Measurements from ENCODE around the gene PGS1.

The PGS1 gene

DNA sequence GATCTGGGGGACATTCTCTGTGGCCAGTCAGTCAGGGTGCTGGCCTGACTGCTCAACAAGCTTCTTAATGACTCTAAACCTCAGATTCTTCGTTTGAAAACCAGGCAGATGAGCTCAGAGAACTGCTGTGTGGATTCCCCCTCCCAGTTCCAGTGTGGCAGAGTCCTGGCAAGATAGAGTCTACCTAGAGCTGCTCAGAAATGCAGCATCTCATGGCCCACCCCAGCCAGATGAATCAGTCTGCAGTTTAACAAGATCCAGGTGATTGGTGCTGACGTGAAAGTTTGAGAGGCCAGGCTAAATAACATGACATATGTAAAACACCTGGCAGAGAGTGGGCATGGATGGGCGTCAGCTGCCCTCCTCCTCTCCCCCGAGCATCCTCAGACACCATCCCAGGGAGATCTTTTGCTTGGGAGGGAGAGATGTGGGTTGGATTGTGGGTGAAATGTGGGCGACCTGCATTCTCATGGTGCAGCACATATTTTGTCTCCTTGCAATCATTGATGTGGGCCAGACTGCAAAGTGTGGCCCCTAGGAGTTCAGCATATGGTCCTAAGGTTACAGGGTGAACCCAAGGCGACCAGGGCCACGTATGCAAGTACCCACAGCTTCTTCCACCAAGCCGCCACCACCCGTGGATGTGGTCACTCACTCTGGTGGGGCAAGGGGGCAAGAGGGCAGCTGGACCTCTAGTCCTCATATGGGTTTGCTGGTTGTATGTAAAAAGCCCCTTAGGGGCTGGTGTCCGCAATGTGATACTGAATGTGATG lies 38.1 kb upstream of the PGS1 start:
- no peaks in the 10 kb centered on the region for H3K27me3 ChIP-seq (replicated peaks; ENCODE audit: control insufficient read depth, insufficient read depth, low read length, poor library complexity, severe bottlenecking)
- H3K4me1 ChIP-seq (ENCODE audit: control insufficient read depth, insufficient read depth, low read length, poor library complexity, severe bottlenecking) = peaks cover 53% of the 10 kb centered on the region
- H3K9me3 ChIP-seq (ENCODE audit: control insufficient read depth, low read length) = no peaks in the 10 kb centered on the region
- no peaks in the 10 kb centered on the region for H3K36me3 ChIP-seq (ENCODE audit: control insufficient read depth, insufficient read depth, low read length)
- H3K27ac ChIP-seq (ENCODE audit: insufficient read depth, low read length, poor library complexity, severe bottlenecking) = no peak overlapping the region
- DNase-seq = no peak
- H3K4me3 ChIP-seq (ENCODE audit: insufficient read depth, low read depth, low read length, poor library complexity, severe bottlenecking) = no peak overlapping the region

DNA sequence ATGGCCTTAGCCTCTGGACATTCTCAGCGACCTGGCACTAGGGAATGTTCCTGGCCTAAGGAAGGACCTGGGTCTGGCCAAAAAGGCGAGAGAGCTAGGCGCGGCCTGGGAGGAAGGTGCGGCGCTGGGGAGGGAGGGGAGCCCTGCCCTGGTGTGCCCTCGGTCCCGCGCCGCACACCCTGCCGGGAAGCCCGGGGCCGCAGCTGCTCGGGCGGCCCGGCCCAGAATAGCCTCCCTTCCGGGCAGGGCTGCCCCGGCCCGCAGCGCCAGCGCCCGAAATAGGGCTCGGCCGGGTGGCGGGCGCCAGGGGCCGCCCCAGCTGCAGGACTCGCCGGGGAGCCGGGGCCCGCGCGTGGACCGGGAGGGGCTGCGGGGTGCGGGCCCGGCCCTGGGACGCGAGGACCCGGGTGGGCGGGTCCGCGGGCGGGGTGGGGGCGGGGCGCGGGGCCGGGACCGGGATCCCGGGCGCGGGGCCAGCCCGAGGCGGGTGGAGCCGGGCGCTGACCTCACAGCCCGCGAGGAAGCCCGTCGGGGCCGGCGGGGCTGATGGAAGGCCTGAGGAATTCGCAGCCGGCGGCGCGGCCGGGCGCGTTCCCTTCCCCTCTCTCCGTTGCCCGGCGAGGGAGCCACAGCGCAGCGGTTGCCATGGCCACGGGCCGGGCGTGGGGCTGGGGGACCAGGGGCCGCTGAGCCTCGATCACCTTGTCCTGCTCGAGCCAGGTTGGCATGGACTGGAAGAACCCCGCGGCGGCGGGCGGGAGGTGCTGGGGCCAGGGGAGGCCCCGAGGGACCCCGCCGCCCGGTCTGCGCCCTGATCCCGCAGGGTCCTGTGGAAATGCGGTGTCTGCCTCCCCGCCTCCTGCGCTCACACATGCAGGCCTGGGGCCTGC lies 36.6 kb upstream of the PGS1 start:
- H3K4me3 ChIP-seq (ENCODE audit: insufficient read depth, low read depth, low read length, poor library complexity, severe bottlenecking) = peak overlapping the region; percentile 35
- no peaks in the 10 kb centered on the region for H3K9me3 ChIP-seq (ENCODE audit: control insufficient read depth, low read length)
- H3K27me3 ChIP-seq (replicated peaks; ENCODE audit: control insufficient read depth, insufficient read depth, low read length, poor library complexity, severe bottlenecking) = no peaks in the 10 kb centered on the region
- peak overlapping the region; percentile 53 for H3K27ac ChIP-seq (ENCODE audit: insufficient read depth, low read length, poor library complexity, severe bottlenecking)
- no peaks in the 10 kb centered on the region for H3K36me3 ChIP-seq (ENCODE audit: control insufficient read depth, insufficient read depth, low read length)
- H3K4me1 ChIP-seq (ENCODE audit: control insufficient read depth, insufficient read depth, low read length, poor library complexity, severe bottlenecking) = peaks cover 67% of the 10 kb centered on the region
- DNase-seq = no peak

DNA sequence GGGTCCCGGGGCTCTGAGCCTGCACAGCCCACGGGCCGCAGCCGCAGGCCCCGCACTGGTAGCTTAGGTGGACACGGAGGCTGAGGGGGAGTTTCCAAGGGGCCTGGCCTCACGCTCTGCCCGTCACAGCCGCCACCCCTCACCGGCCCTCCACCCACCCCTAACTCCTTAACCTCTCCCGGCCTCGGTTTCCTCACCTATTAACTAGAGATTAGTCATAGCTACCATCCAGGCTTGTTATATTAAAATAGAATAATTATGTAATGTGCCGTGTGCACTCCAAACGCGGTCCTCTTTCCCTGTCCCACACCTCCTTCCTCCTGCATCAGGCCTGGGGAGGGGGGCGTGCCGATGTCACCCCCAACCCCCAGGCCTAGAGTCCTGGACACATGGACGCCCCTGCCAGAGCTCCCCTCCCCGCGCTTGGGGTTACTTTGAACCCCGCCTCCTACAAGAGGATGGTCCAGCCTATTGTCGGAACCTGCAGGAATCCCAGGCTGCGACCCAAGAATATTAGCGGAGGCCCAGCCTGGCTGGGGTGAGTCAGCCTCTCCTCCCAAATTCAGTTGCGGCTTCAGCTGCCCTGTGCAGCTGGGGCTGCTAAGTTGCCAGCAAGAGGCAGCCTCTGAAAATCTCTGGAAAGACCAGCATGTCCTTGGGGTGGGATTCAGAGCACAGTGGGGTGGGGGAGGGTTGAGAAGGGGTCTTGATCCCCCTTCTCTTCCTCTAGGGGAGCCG lies 35.8 kb upstream of the PGS1 start:
- H3K27me3 ChIP-seq (replicated peaks; ENCODE audit: control insufficient read depth, insufficient read depth, low read length, poor library complexity, severe bottlenecking) = no peaks in the 10 kb centered on the region
- H3K4me3 ChIP-seq (ENCODE audit: insufficient read depth, low read depth, low read length, poor library complexity, severe bottlenecking) = peak overlapping the region; percentile 35
- peaks cover 75% of the 10 kb centered on the region for H3K4me1 ChIP-seq (ENCODE audit: control insufficient read depth, insufficient read depth, low read length, poor library complexity, severe bottlenecking)
- H3K36me3 ChIP-seq (ENCODE audit: control insufficient read depth, insufficient read depth, low read length) = no peaks in the 10 kb centered on the region
- peak overlapping the region; percentile 74 for H3K27ac ChIP-seq (ENCODE audit: insufficient read depth, low read length, poor library complexity, severe bottlenecking)
- no peaks in the 10 kb centered on the region for H3K9me3 ChIP-seq (ENCODE audit: control insufficient read depth, low read length)
- no peak for DNase-seq

DNA sequence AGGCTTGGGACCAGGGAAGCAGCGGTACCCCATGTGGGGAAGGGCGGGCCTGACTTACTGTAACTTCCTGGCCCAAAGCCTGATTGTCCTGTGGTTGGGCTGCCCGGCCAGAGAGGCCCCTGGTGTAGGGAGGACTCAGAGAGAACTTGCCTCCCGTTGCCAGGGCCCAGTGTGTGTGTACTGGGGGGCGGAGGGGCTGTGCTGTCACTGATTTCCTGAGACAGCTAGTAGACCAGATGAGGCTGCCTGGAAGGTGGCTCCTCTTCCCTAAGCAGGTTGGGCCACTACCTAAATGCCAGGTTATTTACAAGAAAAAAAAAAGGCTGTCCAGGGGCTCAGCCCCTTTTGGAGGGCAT lies 35.3 kb upstream of the PGS1 start:
- no peak for DNase-seq
- no peaks in the 10 kb centered on the region for H3K9me3 ChIP-seq (ENCODE audit: control insufficient read depth, low read length)
- H3K4me1 ChIP-seq (ENCODE audit: control insufficient read depth, insufficient read depth, low read length, poor library complexity, severe bottlenecking) = peaks cover 81% of the 10 kb centered on the region
- H3K36me3 ChIP-seq (ENCODE audit: control insufficient read depth, insufficient read depth, low read length) = no peaks in the 10 kb centered on the region
- H3K4me3 ChIP-seq (ENCODE audit: insufficient read depth, low read depth, low read length, poor library complexity, severe bottlenecking) = peak overlapping the region; percentile 19
- H3K27me3 ChIP-seq (replicated peaks; ENCODE audit: control insufficient read depth, insufficient read depth, low read length, poor library complexity, severe bottlenecking) = no peaks in the 10 kb centered on the region
- H3K27ac ChIP-seq (ENCODE audit: insufficient read depth, low read length, poor library complexity, severe bottlenecking) = peak overlapping the region; percentile 74

DNA sequence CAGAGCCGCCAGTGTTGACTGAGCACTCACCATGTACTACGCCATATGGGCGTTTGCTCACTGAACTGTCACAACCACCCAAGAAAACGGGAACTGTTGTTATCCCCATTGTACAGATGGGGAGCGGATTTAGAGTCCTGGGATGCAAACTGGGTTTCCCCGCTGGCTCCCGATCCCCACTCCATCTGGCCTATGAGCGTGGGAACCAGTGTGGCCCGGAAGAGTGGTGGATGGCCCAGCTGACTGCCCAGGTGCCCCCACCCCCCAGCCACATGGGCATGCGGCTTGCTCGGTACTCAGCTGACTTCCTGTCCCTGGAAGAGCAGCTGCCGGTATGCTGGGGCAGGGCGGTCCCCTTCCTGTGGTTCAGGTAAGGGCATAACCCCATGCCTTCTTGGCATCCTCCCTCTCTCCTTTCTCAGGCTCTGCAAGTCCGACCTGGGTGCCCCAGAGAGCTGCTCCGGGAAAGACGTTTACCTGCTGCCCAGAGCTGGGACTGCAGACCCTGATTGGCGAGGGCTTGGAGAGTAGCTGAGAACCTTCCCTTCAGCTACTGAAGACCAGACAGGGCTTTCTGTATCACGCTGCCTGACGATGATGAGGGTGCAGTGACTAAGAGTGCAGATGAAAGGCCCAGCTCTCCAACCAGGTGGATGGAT lies 34.8 kb upstream of the PGS1 start:
- Histone ChIP-seq H3K27ac (ENCODE audit: insufficient read depth, low read length, poor library complexity, severe bottlenecking) (peak overlapping the region; percentile 74), H3K27me3 (replicated peaks; ENCODE audit: control insufficient read depth, insufficient read depth, low read length, poor library complexity, severe bottlenecking) (no peaks in the 10 kb centered on the region), H3K4me3 (ENCODE audit: insufficient read depth, low read depth, low read length, poor library complexity, severe bottlenecking) (peak overlapping the region; percentile 16), H3K4me1 (ENCODE audit: control insufficient read depth, insufficient read depth, low read length, poor library complexity, severe bottlenecking) (peaks cover 83% of the 10 kb centered on the region), H3K36me3 (ENCODE audit: control insufficient read depth, insufficient read depth, low read length) (no peaks in the 10 kb centered on the region), H3K9me3 (ENCODE audit: control insufficient read depth, low read length) (no peaks in the 10 kb centered on the region)
- DNase-seq = peak; percentile 67 to 75 (median 67)

DNA sequence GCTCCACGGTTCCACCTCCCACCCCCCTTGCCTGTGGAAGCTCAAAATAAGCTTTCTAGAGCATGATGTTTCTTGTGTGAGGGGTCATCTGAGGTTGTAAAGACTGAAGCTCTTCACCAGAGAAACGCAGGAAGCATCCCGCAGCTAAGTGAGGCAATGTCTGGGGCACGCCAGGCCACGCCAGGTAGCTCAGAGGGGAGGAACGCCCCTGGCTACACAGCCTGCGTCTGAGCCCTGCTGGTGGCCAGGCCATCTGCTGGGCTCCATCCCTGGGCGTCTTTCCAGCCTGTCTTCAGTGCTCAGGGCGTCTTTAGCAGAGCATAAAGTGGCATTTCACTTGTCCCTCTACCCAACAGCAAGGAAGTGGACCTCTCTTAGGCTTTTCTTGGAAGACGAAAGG lies 33.8 kb upstream of the PGS1 start:
- Histone ChIP-seq H3K36me3 (ENCODE audit: control insufficient read depth, insufficient read depth, low read length) (no peaks in the 10 kb centered on the region), H3K4me1 (ENCODE audit: control insufficient read depth, insufficient read depth, low read length, poor library complexity, severe bottlenecking) (peaks cover 75% of the 10 kb centered on the region), H3K27me3 (replicated peaks; ENCODE audit: control insufficient read depth, insufficient read depth, low read length, poor library complexity, severe bottlenecking) (no peaks in the 10 kb centered on the region), H3K27ac (ENCODE audit: insufficient read depth, low read length, poor library complexity, severe bottlenecking) (peak overlapping the region; percentile 74), H3K9me3 (ENCODE audit: control insufficient read depth, low read length) (no peaks in the 10 kb centered on the region), H3K4me3 (ENCODE audit: insufficient read depth, low read depth, low read length, poor library complexity, severe bottlenecking) (no peak overlapping the region)
- no peak for DNase-seq

DNA sequence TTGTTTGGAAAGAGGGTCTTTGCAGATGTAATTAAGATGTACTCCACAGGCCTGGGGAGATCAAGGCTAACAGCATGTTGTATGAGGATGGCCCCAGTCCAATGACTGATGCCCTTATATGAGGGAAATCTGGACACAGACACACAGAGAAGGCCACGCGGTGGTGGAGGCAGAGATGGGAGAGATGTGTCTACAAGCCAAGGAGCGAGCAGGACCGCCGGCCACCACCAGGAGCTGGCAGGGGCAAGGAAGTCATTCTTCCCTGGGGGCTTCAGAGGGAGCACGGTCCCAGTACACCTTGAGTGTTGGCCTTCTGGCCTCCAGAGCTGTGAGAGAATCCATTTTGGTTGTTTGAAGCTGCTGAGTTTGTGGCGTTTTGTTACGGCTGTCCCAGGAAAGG lies 33.3 kb upstream of the PGS1 start:
- Histone ChIP-seq H3K27ac (ENCODE audit: insufficient read depth, low read length, poor library complexity, severe bottlenecking) (peak overlapping the region; percentile 74), H3K4me1 (ENCODE audit: control insufficient read depth, insufficient read depth, low read length, poor library complexity, severe bottlenecking) (peaks cover 71% of the 10 kb centered on the region), H3K4me3 (ENCODE audit: insufficient read depth, low read depth, low read length, poor library complexity, severe bottlenecking) (no peak overlapping the region)

DNA sequence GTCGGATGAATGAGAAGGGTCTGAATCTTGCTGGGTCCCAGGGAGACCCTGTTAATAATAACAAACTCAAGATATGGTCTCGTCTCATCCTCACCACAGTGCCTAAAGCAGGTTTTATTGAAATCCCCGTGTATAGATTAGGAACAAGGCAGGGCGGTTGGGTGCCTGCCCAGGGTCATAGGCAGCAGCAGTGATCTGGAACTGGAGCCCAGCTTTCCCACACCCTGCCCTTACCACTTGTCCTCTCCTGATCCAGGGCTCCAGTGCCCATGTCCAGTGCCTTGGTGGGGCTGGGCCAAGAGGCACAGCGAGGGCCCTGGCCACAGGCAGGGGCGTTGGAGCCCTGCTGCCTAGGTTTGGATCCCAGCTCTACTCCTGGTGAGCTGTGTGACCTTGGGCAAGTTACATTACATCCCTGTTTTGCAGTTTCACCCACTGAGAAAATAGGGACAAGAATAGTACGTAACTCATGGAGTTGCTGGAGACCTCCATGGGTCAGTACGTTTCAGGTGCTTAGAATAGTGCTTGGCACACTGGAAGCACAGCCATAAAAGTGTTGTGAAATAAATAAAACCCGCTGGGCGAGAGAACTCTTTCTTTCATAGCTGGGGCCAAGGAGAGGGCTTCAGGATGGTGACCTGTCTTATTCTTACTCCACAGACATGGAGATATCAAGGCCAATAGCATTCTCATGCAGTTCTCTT lies 32.5 kb upstream of the PGS1 start:
- no peaks in the 10 kb centered on the region for H3K9me3 ChIP-seq (ENCODE audit: control insufficient read depth, low read length)
- no peaks in the 10 kb centered on the region for H3K27me3 ChIP-seq (replicated peaks; ENCODE audit: control insufficient read depth, insufficient read depth, low read length, poor library complexity, severe bottlenecking)
- no peak for DNase-seq
- peaks cover 71% of the 10 kb centered on the region for H3K4me1 ChIP-seq (ENCODE audit: control insufficient read depth, insufficient read depth, low read length, poor library complexity, severe bottlenecking)
- no peaks in the 10 kb centered on the region for H3K36me3 ChIP-seq (ENCODE audit: control insufficient read depth, insufficient read depth, low read length)
- no peak overlapping the region for H3K4me3 ChIP-seq (ENCODE audit: insufficient read depth, low read depth, low read length, poor library complexity, severe bottlenecking)
- H3K27ac ChIP-seq (ENCODE audit: insufficient read depth, low read length, poor library complexity, severe bottlenecking) = no peak overlapping the region

More for the DNA sequence above, 33.3 kb upstream of the PGS1 start:
- Histone ChIP-seq H3K36me3 (ENCODE audit: control insufficient read depth, insufficient read depth, low read length) (no peaks in the 10 kb centered on the region), H3K9me3 (ENCODE audit: control insufficient read depth, low read length) (no peaks in the 10 kb centered on the region), H3K27me3 (replicated peaks; ENCODE audit: control insufficient read depth, insufficient read depth, low read length, poor library complexity, severe bottlenecking) (no peaks in the 10 kb centered on the region)
- DNase-seq = no peak

DNA sequence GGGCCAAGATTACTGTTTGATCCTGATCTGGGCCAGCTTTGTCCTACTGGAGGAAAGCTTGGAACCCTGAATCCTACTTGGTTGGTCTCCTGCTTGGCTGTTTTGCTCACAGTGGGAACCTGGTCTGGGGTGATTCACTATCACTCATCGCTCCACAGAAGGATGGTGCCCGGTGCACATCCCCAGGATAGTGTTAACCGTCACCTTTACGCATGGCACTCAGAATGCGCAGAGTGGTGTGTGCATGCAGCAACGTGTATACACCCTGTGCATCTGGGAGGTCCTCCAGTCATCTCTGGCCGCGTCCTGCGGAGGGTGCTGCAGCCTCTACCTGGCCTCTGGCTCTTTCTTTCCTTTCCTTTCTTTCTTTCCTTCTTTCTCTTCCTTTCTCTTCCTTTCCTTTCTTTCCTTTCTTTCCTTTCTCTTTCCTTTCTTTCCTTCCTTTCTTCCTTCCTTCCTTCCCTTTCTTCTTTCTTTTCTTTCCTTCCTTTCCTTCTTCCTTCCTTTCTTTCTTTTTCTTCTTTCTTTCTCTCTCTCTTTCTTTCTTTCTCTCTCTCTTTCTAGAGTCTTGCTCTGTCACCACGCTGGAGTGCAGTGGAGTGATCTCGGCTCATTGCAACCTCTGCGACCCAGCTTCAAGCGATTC lies 31.7 kb upstream of the PGS1 start:
- Histone ChIP-seq H3K36me3 (ENCODE audit: control insufficient read depth, insufficient read depth, low read length) (no peaks in the 10 kb centered on the region), H3K27ac (ENCODE audit: insufficient read depth, low read length, poor library complexity, severe bottlenecking) (no peak overlapping the region), H3K4me3 (ENCODE audit: insufficient read depth, low read depth, low read length, poor library complexity, severe bottlenecking) (no peak overlapping the region), H3K27me3 (replicated peaks; ENCODE audit: control insufficient read depth, insufficient read depth, low read length, poor library complexity, severe bottlenecking) (no peaks in the 10 kb centered on the region), H3K4me1 (ENCODE audit: control insufficient read depth, insufficient read depth, low read length, poor library complexity, severe bottlenecking) (peaks cover 77% of the 10 kb centered on the region), H3K9me3 (ENCODE audit: control insufficient read depth, low read length) (no peaks in the 10 kb centered on the region)
- no peak for DNase-seq
